HepG2 (cell line): Measurements from ENCODE around the gene CKAP5. TPM values are rescaled to one million over a fixed set of nuclear protein-coding genes. Genes with fewer than 3 reads are reported as not detected.

Source experiments
- ARNTL ChIP-seq: sonication (generic); formaldehyde crosslinking; IDR thresholded peaks from 2 replicates; pipeline ENCODE4 v1.4.0; 2020; ENCODE audit warnings: mild to moderate bottlenecking, missing genetic modification reagents
- RBFOX2 ChIP-seq: fragments of 200-400 bp; formaldehyde crosslinking; IDR thresholded peaks from 2 replicates; pipeline ENCODE4 v1.6.1; 2017; ENCODE audit warnings: low read depth, mild to moderate bottlenecking, low read length
- SAP130 ChIP-seq: IDR thresholded peaks from 2 replicates; pipeline ENCODE4 v1.6.1; 2016; ENCODE audit warnings: low read depth
- TP53 ChIP-seq: sonication (generic); formaldehyde crosslinking; conservative IDR thresholded peaks from 2 replicates; pipeline ENCODE4 v1.4.0; 2020; ENCODE audit warnings: missing genetic modification reagents
- ZNF326 ChIP-seq: sonication (generic); formaldehyde crosslinking; IDR thresholded peaks from 2 replicates; pipeline ENCODE4 v1.4.0; 2020; ENCODE audit warnings: missing genetic modification reagents, borderline replicate concordance
- ZNF777 ChIP-seq: sonication (generic); formaldehyde crosslinking; IDR thresholded peaks from 2 replicates; pipeline ENCODE4 v1.4.0; 2020; ENCODE audit warnings: missing genetic modification reagents
- ZNF790 ChIP-seq: sonication (generic); formaldehyde crosslinking; IDR thresholded peaks from 2 replicates; pipeline ENCODE4 v1.8.0; 2022; ENCODE audit warnings: missing genetic modification reagents, mild to moderate bottlenecking, borderline replicate concordance
- polyA plus RNA-seq, 8 experiments: library from polyadenylated mRNA; depleted of rRNA in 3 of 8; stranded (reverse) in 7 of 8; unstranded in 1 of 8; fragments of >200 nt; fragmentation: Illumina TruSeq in 4 of 8; extraction: Trizol in 4 of 8; gene quantifications; 2 replicates each; pipeline versions ENCODE4 v1.2.1 to v1.2.3, GENCODE V29; 2011 to 2016; ENCODE audit warnings: low read depth in 4 of 8, missing spikeins in 1 of 8, mixed read lengths in 1 of 8; ENCODE audit not compliant: insufficient read depth in 1 of 8
- total RNA-seq, 5 experiments: library from RNA; depleted of rRNA; stranded (reverse); fragments of >200 nt; fragmentation: Illumina TruSeq; extraction: Trizol; gene quantifications; 2 replicates each; pipeline ENCODE4 v1.2.3, GENCODE V29; 2016; ENCODE audit warnings: low read depth in 1 of 5
- TF ChIP-seq, protein P1 (sequence below): IDR thresholded peaks from 2 replicates; pipeline ENCODE4 v1.6.1; 2016; ENCODE audit warnings: low read depth, control low read depth
- TF ChIP-seq, protein P2 (sequence below): sonication (generic); formaldehyde crosslinking; IDR thresholded peaks from 2 replicates; pipeline ENCODE4 v1.8.0; 2022; ENCODE audit warnings: mild to moderate bottlenecking, missing genetic modification reagents; ENCODE audit not compliant: insufficient replicate concordance

Gene CKAP5
- total and polyA plus RNA-seq, 2 of the 13 experiments (the other 11 are each of a cell fraction or from before 2014, with no cell fraction given) = 79.2 to 103 TPM

DNA sequence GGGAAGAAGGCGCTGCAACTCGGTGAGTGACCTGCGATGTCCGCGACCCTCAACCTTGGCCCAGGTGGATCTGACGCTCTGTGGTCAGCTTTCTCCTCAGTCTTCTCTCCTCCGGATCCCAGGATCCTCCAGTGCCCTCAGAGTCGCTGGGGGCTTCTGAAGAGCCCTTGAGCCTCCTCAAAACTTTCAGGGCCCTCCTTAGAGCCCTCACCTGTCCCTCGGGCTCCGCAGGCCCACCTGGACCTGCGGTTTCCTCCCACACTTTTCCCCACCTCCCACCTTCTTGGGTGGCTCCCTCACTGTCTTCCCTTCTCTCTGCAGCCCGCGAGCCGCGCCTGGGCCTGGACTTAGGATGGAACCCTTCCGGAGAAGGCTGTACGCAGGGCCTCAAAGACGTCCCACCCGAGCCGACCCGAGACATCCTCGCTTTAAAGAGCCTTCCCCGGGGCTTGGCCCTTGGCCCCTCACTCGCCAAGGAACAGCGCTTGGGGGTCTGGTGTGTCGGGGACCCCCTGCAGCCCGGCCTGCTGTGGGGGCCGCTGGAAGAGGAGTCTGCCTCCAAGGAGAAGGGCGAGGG is 144.9 kb downstream of the CKAP5 start (continued):
- TF ChIP-seq ZNF326 (CRISPR knock-in tag) = no peak
- TF ChIP-seq, protein P1, sequence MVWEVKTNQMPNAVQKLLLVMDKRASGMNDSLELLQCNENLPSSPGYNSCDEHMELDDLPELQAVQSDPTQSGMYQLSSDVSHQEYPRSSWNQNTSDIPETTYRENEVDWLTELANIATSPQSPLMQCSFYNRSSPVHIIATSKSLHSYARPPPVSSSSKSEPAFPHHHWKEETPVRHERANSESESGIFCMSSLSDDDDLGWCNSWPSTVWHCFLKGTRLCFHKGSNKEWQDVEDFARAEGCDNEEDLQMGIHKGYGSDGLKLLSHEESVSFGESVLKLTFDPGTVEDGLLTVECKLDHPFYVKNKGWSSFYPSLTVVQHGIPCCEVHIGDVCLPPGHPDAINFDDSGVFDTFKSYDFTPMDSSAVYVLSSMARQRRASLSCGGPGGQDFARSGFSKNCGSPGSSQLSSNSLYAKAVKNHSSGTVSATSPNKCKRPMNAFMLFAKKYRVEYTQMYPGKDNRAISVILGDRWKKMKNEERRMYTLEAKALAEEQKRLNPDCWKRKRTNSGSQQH (CRISPR knock-in tag) = no peak
- TF ChIP-seq SAP130 (CRISPR knock-in tag) = no peak
- no peak for TF ChIP-seq ARNTL
- peak; percentile 52; the same call in 1 of the 2 replicates for TF ChIP-seq RBFOX2
- no peak for TF ChIP-seq ZNF777
- TF ChIP-seq ZNF790 (CRISPR knock-in tag) = 0 out of 2 replicates have a peak, but pooled peaks have one; percentile 2
- TF ChIP-seq, protein P2, sequence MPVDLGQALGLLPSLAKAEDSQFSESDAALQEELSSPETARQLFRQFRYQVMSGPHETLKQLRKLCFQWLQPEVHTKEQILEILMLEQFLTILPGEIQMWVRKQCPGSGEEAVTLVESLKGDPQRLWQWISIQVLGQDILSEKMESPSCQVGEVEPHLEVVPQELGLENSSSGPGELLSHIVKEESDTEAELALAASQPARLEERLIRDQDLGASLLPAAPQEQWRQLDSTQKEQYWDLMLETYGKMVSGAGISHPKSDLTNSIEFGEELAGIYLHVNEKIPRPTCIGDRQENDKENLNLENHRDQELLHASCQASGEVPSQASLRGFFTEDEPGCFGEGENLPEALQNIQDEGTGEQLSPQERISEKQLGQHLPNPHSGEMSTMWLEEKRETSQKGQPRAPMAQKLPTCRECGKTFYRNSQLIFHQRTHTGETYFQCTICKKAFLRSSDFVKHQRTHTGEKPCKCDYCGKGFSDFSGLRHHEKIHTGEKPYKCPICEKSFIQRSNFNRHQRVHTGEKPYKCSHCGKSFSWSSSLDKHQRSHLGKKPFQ (CRISPR knock-in tag) = peak; percentile 55
- TF ChIP-seq TP53 (CRISPR knock-in tag) = no peak
